GM12878 (cell line): Measurements from ENCODE around the gene TBCD. TPM values are rescaled to one million over a fixed set of nuclear protein-coding genes. Genes with fewer than 3 reads are reported as not detected.

Source experiments
- ATAC-seq: fragments of 200-7000 bp; cut with Tn5 transposase; 3 replicates; pipeline ENCODE4 v1.9.1; 2020; ENCODE audit warnings: mild to moderate bottlenecking, moderate library complexity
- BruUV-seq: library from RNA; stranded (reverse); fragments of 400-500 nt; replicated peaks from 2 replicates; lab custom pipeline; 2021; lab: Mats Ljungman, UMichigan
- CTCF ChIA-PET: fragments of 300-600 bp; sonication (Branson Sonifier 250); formaldehyde crosslinking; extraction: SDS; loops from one replicate; lab custom pipeline; 2021; ENCODE audit warnings: inconsistent platforms; lab: Yijun Ruan, JAX
- POLR2A ChIA-PET: fragments of 350-600 bp; formaldehyde crosslinking; extraction: SDS; loops from one replicate; lab custom pipeline; 2021; ENCODE audit warnings: inconsistent platforms; lab: Charles Lee
- RAD21 ChIA-PET: fragments of 300-600 bp; sonication (Branson Sonifier 250); formaldehyde crosslinking; loops from one replicate; lab custom pipeline; 2023; ENCODE audit warnings: antibody characterized with exemption; ENCODE audit not compliant: unreplicated experiment; lab: Charles Lee
- SMC1A ChIA-PET: fragments of 300-600 bp; sonication (Branson Sonifier 250); formaldehyde crosslinking; loops from one replicate; lab custom pipeline; 2023; ENCODE audit not compliant: unreplicated experiment, uncharacterized antibody; lab: Charles Lee
- DNase-seq: peaks from one replicate; pipeline ENCODE4 v3.0.0-alpha.2; 2011; ENCODE audit warnings: low read depth, low spot score
- FAIRE-seq: peaks from 3 replicates; lab custom pipeline; 2011; peaks lifted over from hg19 to GRCh38; lab: Jason Lieb, UNC
- H2AFZ ChIP-seq: 2 replicates; pipeline ENCODE4 v1.6.0; 2011; ENCODE audit warnings: low read depth, low read length, control low read depth; ENCODE audit not compliant: control insufficient read depth
- H3K27ac ChIP-seq: 2 replicates; pipeline ENCODE4 v1.5.1; 2011; ENCODE audit warnings: control low read depth; ENCODE audit not compliant: control insufficient read depth, insufficient read depth
- H3K27me3 ChIP-seq, 2 experiments: replicated peaks in 1 of 2; 2 replicates each; pipeline versions ENCODE4 v1.6.0 to v1.6.1; 2011; ENCODE audit warnings: low read length in 1 of 2; ENCODE audit not compliant: control insufficient read depth in 2 of 2, insufficient read depth in 2 of 2
- H3K36me3 ChIP-seq, 2 experiments: 2 replicates each; pipeline ENCODE4 v1.5.1; 2011; ENCODE audit warnings: low read length in 1 of 2; ENCODE audit not compliant: control insufficient read depth in 2 of 2, insufficient read depth in 2 of 2
- H3K4me1 ChIP-seq: 2 replicates; pipeline ENCODE4 v1.6.1; 2011; ENCODE audit warnings: mild to moderate bottlenecking, low read length, moderate library complexity, mixed read lengths; ENCODE audit not compliant: control insufficient read depth, insufficient read depth
- H3K4me2 ChIP-seq: 2 replicates; pipeline ENCODE4 v1.6.0; 2011; ENCODE audit warnings: control low read depth; ENCODE audit not compliant: control insufficient read depth, insufficient read depth
- H3K4me3 ChIP-seq: fragments of 200-600 bp; sonication (generic); 2 replicates; pipeline ENCODE4 v1.5.1; 2016
- H3K79me2 ChIP-seq: 2 replicates; pipeline ENCODE4 v1.6.0; 2011; ENCODE audit warnings: low read length; ENCODE audit not compliant: control insufficient read depth, insufficient read depth
- H3K9ac ChIP-seq: 2 replicates; pipeline ENCODE4 v1.8.0; 2011; ENCODE audit warnings: low read length, control low read depth, mixed read lengths; ENCODE audit not compliant: control insufficient read depth, insufficient read depth
- H3K9me3 ChIP-seq: replicated peaks from 3 replicates; pipeline ENCODE4 v1.5.1; 2011; ENCODE audit warnings: mild to moderate bottlenecking, low read length; ENCODE audit not compliant: control insufficient read depth, insufficient read depth
- H4K20me1 ChIP-seq: 2 replicates; pipeline ENCODE4 v1.6.0; 2011; ENCODE audit not compliant: control insufficient read depth, insufficient read depth
- E2F8 ChIP-seq: fragments of 450-650 bp; IDR thresholded peaks from 2 replicates; pipeline ENCODE4 v1.6.1; 2018; ENCODE audit warnings: mild to moderate bottlenecking, low read depth, moderate library complexity; ENCODE audit not compliant: partially characterized antibody
- HDGF ChIP-seq: fragments of 450-650 bp; IDR thresholded peaks from 2 replicates; pipeline ENCODE4 v1.6.1; 2016; ENCODE audit warnings: antibody characterized with exemption
- IKZF1 ChIP-seq: fragments of 450-650 bp; conservative IDR thresholded peaks from 2 replicates; pipeline ENCODE4 v1.6.1; 2017; ENCODE audit warnings: antibody characterized with exemption, mild to moderate bottlenecking
- JUNB ChIP-seq: IDR thresholded peaks from 2 replicates; pipeline ENCODE4 v1.6.1; 2016; ENCODE audit warnings: antibody characterized with exemption, mild to moderate bottlenecking
- NFYA ChIP-seq: IDR thresholded peaks from 2 replicates; pipeline ENCODE4 v1.6.1; 2011; ENCODE audit warnings: low read depth, mild to moderate bottlenecking, low read length, improper control_type of control experiment, borderline replicate concordance
- POLR2A ChIP-seq: IDR thresholded peaks from 2 replicates; pipeline ENCODE4 v1.6.1; 2011; ENCODE audit warnings: low read depth, mild to moderate bottlenecking, low read length
- RFX5 ChIP-seq: IDR thresholded peaks from 2 replicates; pipeline ENCODE4 v1.6.1; 2011; ENCODE audit warnings: low read depth, low read length, improper control_type of control experiment
- SIN3A ChIP-seq: IDR thresholded peaks from 2 replicates; pipeline ENCODE4 v1.6.1; 2012; ENCODE audit warnings: low read depth, low read length, improper control_type of control experiment
- SKIL ChIP-seq: fragments of 450-650 bp; IDR thresholded peaks from 2 replicates; pipeline ENCODE4 v1.6.1; 2017; ENCODE audit warnings: mild to moderate bottlenecking, low read depth, inconsistent platforms; ENCODE audit not compliant: poor library complexity, severe bottlenecking
- SMARCA5 ChIP-seq: fragments of 450-650 bp; IDR thresholded peaks from 2 replicates; pipeline ENCODE4 v1.6.1; 2017; ENCODE audit warnings: mild to moderate bottlenecking
- SRF ChIP-seq, 2 experiments: IDR thresholded peaks; 2 replicates each; pipeline ENCODE4 v1.6.1; 2011; ENCODE audit warnings: low read depth in 2 of 2, low read length in 2 of 2, mild to moderate bottlenecking in 1 of 2, moderate library complexity in 1 of 2
- WGBS: methylation state at CpG from one replicate; pipeline ENCODE4 v1.1.6; 2016; ENCODE audit warnings: low lambda C conversion rate; ENCODE audit not compliant: insufficient replicate concordance, insufficient coverage; ENCODE audit errors: missing lambda C conversion rate; 5-methylcytosine and 5-hydroxymethylcytosine counted together
- in situ Hi-C: fragments of 300-500 bp; cut with MboI; formaldehyde crosslinking; loops from 9 replicates; pipeline ENCODE4 v1.14.3; 2018; ENCODE audit warnings: mixed read lengths
- intact Hi-C: fragments of 100-400 bp; cut with micrococcal nuclease; formaldehyde crosslinking; loops from one replicate; pipeline ENCODE4 v1.14.2; 2022; ENCODE audit not compliant: unreplicated experiment
- polyA plus RNA-seq, 11 experiments: library from polyadenylated mRNA; depleted of rRNA in 4 of 11; unstranded in 6 of 11; stranded (reverse) in 5 of 11; fragments of >200 nt; fragmentation: Nextera tagmentation in 4 of 11; fragmentation: Illumina TruSeq in 1 of 11; extraction: Ambion mirVana in 4 of 11; extraction: Trizol in 1 of 11; gene quantifications; 1 replicate in 1 of 11; 2 replicates in 10 of 11; pipeline versions ENCODE4 v1.2.1 to v1.2.3, GENCODE V29; 2011 to 2016; ENCODE audit warnings: inconsistent platforms in 2 of 11, missing spikeins in 2 of 11, low read depth in 1 of 11
- total RNA-seq, 4 experiments: library from RNA; depleted of rRNA in 3 of 4; stranded (reverse); fragments of >200 nt in 3 of 4; fragmentation: Illumina TruSeq in 1 of 4; extraction: Trizol in 1 of 4; gene quantifications; 2 replicates each; pipeline versions ENCODE4 v1.2.1 to v1.2.3, GENCODE V29; 2013 to 2021
- TF ChIP-seq, protein P1 (sequence below): fragments of 450-650 bp; IDR thresholded peaks from 2 replicates; pipeline ENCODE4 v1.6.1; 2018; ENCODE audit warnings: borderline replicate concordance, mild to moderate bottlenecking; ENCODE audit not compliant: partially characterized antibody

The TBCD gene
- total and polyA plus RNA-seq, 10 of the 15 experiments (the other 5 are each of a cell fraction or from before 2014, with no cell fraction given) = 10.3 to 114 (median 52.4) TPM

GRCh38 chr17:82935966-82936767 is 184.3 kb downstream of the TBCD start:
- H3K79me2 ChIP-seq = no peaks in the 10 kb centered on the region
- no peak for TF ChIP-seq SKIL
- TF ChIP-seq SRF (IDR thresholded peaks at IDR 0.05; ENCODE audit: low read depth in 2 of 2, low read length in 2 of 2) = no peak
- no peak for TF ChIP-seq E2F8
- TF ChIP-seq HDGF = no peak
- TF ChIP-seq, protein P1, sequence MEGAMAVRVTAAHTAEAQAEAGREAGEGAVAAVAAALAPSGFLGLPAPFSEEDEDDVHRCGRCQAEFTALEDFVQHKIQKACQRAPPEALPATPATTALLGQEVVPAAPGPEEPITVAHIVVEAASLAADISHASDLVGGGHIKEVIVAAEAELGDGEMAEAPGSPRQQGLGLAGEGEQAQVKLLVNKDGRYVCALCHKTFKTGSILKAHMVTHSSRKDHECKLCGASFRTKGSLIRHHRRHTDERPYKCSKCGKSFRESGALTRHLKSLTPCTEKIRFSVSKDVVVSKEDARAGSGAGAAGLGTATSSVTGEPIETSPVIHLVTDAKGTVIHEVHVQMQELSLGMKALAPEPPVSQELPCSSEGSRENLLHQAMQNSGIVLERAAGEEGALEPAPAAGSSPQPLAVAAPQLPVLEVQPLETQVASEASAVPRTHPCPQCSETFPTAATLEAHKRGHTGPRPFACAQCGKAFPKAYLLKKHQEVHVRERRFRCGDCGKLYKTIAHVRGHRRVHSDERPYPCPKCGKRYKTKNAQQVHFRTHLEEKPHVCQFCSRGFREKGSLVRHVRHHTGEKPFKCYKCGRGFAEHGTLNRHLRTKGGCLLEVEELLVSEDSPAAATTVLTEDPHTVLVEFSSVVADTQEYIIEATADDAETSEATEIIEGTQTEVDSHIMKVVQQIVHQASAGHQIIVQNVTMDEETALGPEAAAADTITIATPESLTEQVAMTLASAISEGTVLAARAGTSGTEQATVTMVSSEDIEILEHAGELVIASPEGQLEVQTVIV = no peak
- no peak for TF ChIP-seq NFYA
- TF ChIP-seq JUNB = no peak
- no peak for TF ChIP-seq SMARCA5
- TF ChIP-seq RFX5 = no peak
- no peak for TF ChIP-seq IKZF1
- TF ChIP-seq POLR2A = no peak
- no peak for TF ChIP-seq SIN3A

More at GRCh38 chr17:82935966-82936767, 184.3 kb downstream of the TBCD start:
- Histone ChIP-seq H3K4me2 (no peak overlapping the region), H3K27me3 (no peaks in the 10 kb centered on the region), H4K20me1 (no peaks in the 10 kb centered on the region), H3K9me3 (no peaks in the 10 kb centered on the region; the same call in 2 of the 3 replicates), H2AFZ (no peak overlapping the region), H3K4me1 (no peaks in the 10 kb centered on the region), H3K9ac (no peak overlapping the region), H3K36me3 (peaks cover 15 to 28% of the 10 kb centered on the region in 2 experiments; a peak in 3 of 4 replicates), H3K4me3 (no peak overlapping the region), H3K27ac (no peak overlapping the region)
- in situ Hi-C loops (no loop called here), intact Hi-C loops (no loop called here)
- ChIA-PET CTCF (no interaction called here), SMC1A (no interaction called here), RAD21 (no interaction called here), POLR2A (no interaction called here)
- DNase-seq (no peak), FAIRE-seq (no peak), ATAC-seq (no peak)
- BruUV-seq = no TSS peak
- WGBS = 94% methylated on average over 27 of the region's 27 CpGs
